K562 (cell line): ENCODE data around the gene TRAF5. TPM values are rescaled to one million over a fixed set of nuclear protein-coding genes. Genes with fewer than 3 reads are reported as not detected.

Source experiments
- FOSL1 ChIP-seq: fragments of 200-800 bp; sonication (Bioruptor generic); conservative IDR thresholded peaks from 2 replicates; pipeline ENCODE4 v1.6.1; 2016; ENCODE audit warnings: missing genetic modification characterization, missing compliant biosample characterization
- FOXA1 ChIP-seq: fragments of 450-650 bp; IDR thresholded peaks from 2 replicates; pipeline ENCODE4 v1.6.1; 2016; ENCODE audit warnings: mild to moderate bottlenecking, borderline replicate concordance
- FUS ChIP-seq: fragments of 200-400 bp; formaldehyde crosslinking; optimal IDR thresholded peaks from 2 replicates; pipeline ENCODE3; 2017; ENCODE audit warnings: low read depth, low read length
- HDAC1 ChIP-seq, 2 experiments: fragments of 450-650 bp; IDR thresholded peaks; 2 replicates each; pipeline ENCODE4 v1.6.1; 2016 to 2017; ENCODE audit warnings: inconsistent platforms in 1 of 2, mild to moderate bottlenecking in 1 of 2, moderate library complexity in 1 of 2
- HNRNPK ChIP-seq: fragments of 200-400 bp; formaldehyde crosslinking; IDR thresholded peaks from one replicate; pipeline ENCODE4 v1.6.1; 2018; ENCODE audit warnings: mild to moderate bottlenecking, low read depth, low read length; ENCODE audit not compliant: poor library complexity, severe bottlenecking
- IRF2 ChIP-seq: sonication (generic); formaldehyde crosslinking; IDR thresholded peaks from 2 replicates; pipeline ENCODE4 v1.8.1; 2022; ENCODE audit warnings: mild to moderate bottlenecking, missing genetic modification reagents
- KLF10 ChIP-seq: fragments of 250-450 bp; sonication (Bioruptor Pico); IDR thresholded peaks from 2 replicates; pipeline ENCODE4 v1.6.1; 2021; ENCODE audit warnings: matching md5 sums
- LCOR ChIP-seq: sonication (generic); formaldehyde crosslinking; IDR thresholded peaks from 2 replicates; pipeline ENCODE4 v1.8.0; 2022; ENCODE audit warnings: mild to moderate bottlenecking, missing genetic modification reagents
- MLLT1 ChIP-seq, 2 experiments: fragments of 450-650 bp; IDR thresholded peaks; 2 replicates each; pipeline ENCODE4 v1.6.1; 2016
- MYBL2 ChIP-seq, 2 experiments: fragments of 450-650 bp in 1 of 2; sonication (generic) in 1 of 2; formaldehyde crosslinking in 1 of 2; IDR thresholded peaks; 2 replicates each; pipeline versions ENCODE4 v1.6.1 to v1.8.1; 2017 to 2022; ENCODE audit warnings: borderline replicate concordance in 1 of 2, inconsistent platforms in 1 of 2, low read depth in 1 of 2, mild to moderate bottlenecking in 1 of 2, missing genetic modification reagents in 1 of 2, moderate library complexity in 1 of 2
- NR2F6 ChIP-seq: fragments of 450-650 bp; formaldehyde crosslinking; IDR thresholded peaks from 2 replicates; pipeline ENCODE4 v1.4.0; 2020; ENCODE audit warnings: mild to moderate bottlenecking
- PBX2 ChIP-seq, 2 experiments: IDR thresholded peaks in 1 of 2; conservative IDR thresholded peaks in 1 of 2; 2 replicates each; pipeline ENCODE4 v1.6.1; 2016; ENCODE audit warnings: low read depth in 2 of 2, mild to moderate bottlenecking in 1 of 2, missing compliant biosample characterization in 1 of 2, missing genetic modification characterization in 1 of 2, moderate library complexity in 1 of 2
- RBM39 ChIP-seq: fragments of 200-400 bp; formaldehyde crosslinking; optimal IDR thresholded peaks from 2 replicates; pipeline ENCODE3; 2018; ENCODE audit warnings: low read depth, low read length
- RERE ChIP-seq: sonication (generic); formaldehyde crosslinking; IDR thresholded peaks from 2 replicates; pipeline ENCODE4 v1.8.0; 2023; ENCODE audit warnings: missing genetic modification reagents, mild to moderate bottlenecking, borderline replicate concordance
- SREBF1 ChIP-seq: fragments of 150-350 bp; IDR thresholded peaks from 2 replicates; pipeline ENCODE4 v1.6.1; 2014; ENCODE audit warnings: antibody characterized with exemption, low read depth, low read length, borderline replicate concordance
- USF1 ChIP-seq: sonication (generic); formaldehyde crosslinking; IDR thresholded peaks from 2 replicates; pipeline ENCODE4 v1.9.0; 2022; ENCODE audit warnings: mild to moderate bottlenecking, missing genetic modification reagents
- ZBTB7A ChIP-seq: IDR thresholded peaks from 2 replicates; pipeline ENCODE4 v1.6.1; 2011; ENCODE audit warnings: low read depth, mild to moderate bottlenecking, low read length, moderate library complexity, borderline replicate concordance; ENCODE audit not compliant: control insufficient read depth
- polyA plus RNA-seq, 8 experiments: library from polyadenylated mRNA; depleted of rRNA in 4 of 8; stranded (reverse) in 5 of 8; unstranded in 3 of 8; fragments of >200 nt; fragmentation: Nextera tagmentation in 2 of 8; fragmentation: Illumina TruSeq in 1 of 8; extraction: Ambion mirVana in 2 of 8; extraction: Trizol in 1 of 8; gene quantifications; 2 replicates each; pipeline versions ENCODE4 v1.2.1 to v1.2.3, GENCODE V29; 2011 to 2014; ENCODE audit warnings: inconsistent platforms in 1 of 8, missing spikeins in 1 of 8
- total RNA-seq, 7 experiments: library from RNA; depleted of rRNA in 6 of 7; stranded (reverse); fragments of >200 nt in 6 of 7; fragmentation: Illumina TruSeq in 2 of 7; extraction: Trizol in 2 of 7; gene quantifications; 2 replicates each; pipeline versions ENCODE4 v1.2.1 to v1.2.3, GENCODE V29; 2011 to 2021; ENCODE audit warnings: low replicate concordance in 1 of 7

The TRAF5 gene
- total and polyA plus RNA-seq, 9 of the 15 experiments (the other 6 are each of a cell fraction or from before 2014, with no cell fraction given), result 2.0 to 9.3 (median 5.3) TPM

- TF ChIP-seq RBM39 (no peak), MYBL2 (IDR thresholded peaks at IDR 0.05; ENCODE audit: low read depth) (no peak), MYBL2 (CRISPR knock-in tag; IDR thresholded peaks at IDR 0.05; ENCODE audit: borderline replicate concordance) (no peak), LCOR (no peak), KLF10 (no peak), PBX2 (CRISPR knock-in tag; IDR thresholded peaks at IDR 0.05; ENCODE audit: low read depth) (no peak), PBX2 (tag; conservative IDR thresholded peaks at IDR 0.05; ENCODE audit: low read depth) (no peak), NR2F6 (no peak), SREBF1 (no peak), RERE (no peak), MLLT1 (IDR thresholded peaks at IDR 0.05) (no peak), HNRNPK (no peak), USF1 (CRISPR knock-in tag) (no peak), FOXA1 (no peak), IRF2 (no peak), ZBTB7A (peak; percentile 71; the same call in 1 of the 2 replicates), FOSL1 (tag) (peak; percentile 23; the same call in 1 of the 2 replicates), HDAC1 (IDR thresholded peaks at IDR 0.05) (0 out of 4 replicates have a peak, but pooled peaks of 1 of the 2 experiments have one; percentile 1), FUS (no peak)
These were observed 55.6 kb downstream of the TRAF5 start (continued) for GRCh38 chr1:211382182-211382713.
